HG02884 (cell line): ENCODE results near the gene BABAM2.
"Not testable (repeated sequence)": the region's sequence is repeated elsewhere in the genome, so short reads cannot be mapped to it uniquely, and the experiment has no call there.

Source experiments
- ATAC-seq: cut with Tn5 transposase; IDR thresholded peaks from one replicate; pipeline ENCODE4 v1.9.1; 2021; ENCODE audit warnings: mild to moderate bottlenecking, moderate library complexity; ENCODE audit not compliant: unreplicated experiment

Gene BABAM2

DNA sequence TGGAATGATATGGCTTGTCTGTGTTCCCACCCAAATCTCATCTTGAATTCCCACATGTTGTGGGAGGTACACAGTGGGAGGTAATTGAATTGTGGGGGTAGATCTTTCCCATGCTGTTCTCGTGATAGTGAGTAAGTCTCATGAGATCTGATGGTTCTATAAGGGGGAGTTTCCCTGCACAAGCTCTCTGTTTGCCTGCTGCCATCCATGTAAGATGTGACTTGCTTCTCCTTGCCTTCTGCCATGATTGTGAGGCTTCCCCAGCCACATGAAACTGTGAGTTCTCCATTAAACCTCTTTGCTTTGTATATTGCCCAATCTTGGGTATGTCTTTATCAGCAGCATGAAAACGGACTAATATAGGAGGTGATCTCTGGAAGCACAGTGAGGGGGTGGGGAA is 78.4 kb downstream of the BABAM2 start:
- ATAC-seq, result not testable (repeated sequence)

DNA sequence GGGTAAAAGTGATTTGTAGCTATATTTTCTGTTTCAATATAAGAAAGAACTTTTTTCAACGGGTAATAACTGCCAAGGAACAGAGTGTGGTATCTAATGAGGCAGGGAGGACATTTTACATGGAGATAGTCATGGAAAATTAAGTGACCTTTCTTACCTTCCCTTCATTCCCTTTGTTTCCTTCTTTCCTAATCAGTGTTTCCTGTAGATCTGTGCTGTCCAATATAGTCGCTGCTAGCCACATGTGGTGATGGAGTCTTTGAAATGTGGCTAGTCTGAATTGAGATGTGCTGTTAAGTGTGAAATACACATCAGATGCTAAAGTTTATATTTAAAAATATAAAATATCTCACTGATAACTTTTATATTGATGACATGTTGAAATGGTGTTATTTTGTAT is 81.8 kb downstream of the BABAM2 start:
- ATAC-seq, result no peak

DNA sequence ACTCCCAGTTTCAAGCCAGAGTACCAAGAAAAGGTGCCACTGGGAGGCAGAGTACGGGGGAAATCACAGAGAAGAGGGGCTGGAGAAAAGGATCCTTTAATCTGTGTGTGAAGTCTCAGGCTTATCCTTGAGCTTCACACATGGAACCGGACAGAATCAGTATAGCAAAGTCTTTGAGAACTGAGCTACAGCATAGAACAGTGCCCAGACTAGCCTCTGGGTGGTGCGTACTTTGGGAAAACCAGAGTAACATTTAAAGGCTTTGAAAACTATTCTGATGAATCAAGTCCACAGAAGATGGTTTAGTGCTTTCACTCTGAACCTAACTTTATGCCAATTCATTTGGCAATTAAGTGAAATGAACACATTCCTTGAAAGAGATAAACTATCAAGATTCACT is 83.1 kb downstream of the BABAM2 start:
- ATAC-seq, result no peak

DNA sequence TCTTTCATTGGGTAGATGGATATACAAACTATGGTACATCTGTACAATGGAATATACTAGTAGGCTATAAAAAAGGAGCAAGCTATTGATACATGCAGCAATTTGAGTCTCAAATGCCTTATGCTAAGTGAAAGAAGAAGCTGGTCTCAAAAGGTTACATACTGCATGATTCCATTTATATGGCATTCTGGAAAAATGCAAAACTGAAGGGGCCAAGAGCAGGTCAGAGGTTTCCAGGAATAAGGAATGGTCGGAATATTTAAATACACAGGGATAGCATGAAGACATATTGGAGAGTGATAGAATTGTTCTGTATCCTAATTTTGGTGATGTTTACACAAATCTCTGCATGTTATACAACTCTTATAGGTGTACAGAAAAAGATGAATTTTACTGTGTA is 85.8 kb downstream of the BABAM2 start:
- no peak for ATAC-seq

DNA sequence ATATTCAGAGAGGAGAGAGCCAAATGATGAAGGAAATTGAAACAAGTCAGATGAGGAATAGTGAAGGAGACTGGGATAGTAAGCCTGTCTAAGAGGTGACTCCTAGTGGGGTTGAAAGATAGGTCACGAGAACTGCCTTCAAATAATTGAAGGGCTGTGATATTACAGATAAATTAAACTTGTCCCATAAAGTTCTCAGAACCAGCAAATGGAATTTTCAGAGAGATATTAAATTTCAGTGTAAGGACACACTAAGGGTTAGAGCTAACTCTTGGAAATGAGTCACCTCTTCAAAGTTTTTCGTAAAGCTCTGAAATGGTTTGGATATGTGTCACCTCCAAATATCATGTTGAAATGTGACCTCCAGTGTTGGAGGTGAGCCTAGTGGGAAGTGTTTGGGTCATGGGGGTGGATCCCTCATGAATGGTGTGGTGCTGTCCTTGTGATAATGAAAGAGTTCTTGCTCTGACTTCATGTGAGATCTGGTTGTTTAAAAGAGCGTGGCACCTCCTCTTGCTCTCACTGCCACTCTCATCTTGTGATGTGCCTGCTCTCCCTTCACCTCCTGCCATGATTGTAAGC is 87.3 kb downstream of the BABAM2 start:
- ATAC-seq, result no peak

DNA sequence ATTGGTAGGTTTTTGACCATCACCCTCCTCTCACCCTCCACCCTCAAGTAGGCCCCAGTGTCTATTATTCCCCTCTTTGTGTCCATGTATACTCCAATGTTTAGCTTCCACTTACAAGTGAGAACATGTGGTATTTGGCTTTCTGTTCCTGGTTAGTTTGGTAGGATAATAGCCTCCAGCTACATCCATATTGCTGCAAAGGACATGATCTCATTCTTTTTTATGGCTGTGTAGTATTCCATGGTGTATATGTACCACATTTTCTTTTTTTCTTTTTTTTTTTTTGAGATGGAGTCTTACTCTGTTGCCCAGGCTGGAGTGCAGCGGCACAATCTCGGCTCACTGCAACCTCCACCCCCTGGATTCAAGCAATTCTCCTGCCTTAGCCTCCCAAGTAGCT is 88.2 kb downstream of the BABAM2 start:
- not testable (repeated sequence) for ATAC-seq

DNA sequence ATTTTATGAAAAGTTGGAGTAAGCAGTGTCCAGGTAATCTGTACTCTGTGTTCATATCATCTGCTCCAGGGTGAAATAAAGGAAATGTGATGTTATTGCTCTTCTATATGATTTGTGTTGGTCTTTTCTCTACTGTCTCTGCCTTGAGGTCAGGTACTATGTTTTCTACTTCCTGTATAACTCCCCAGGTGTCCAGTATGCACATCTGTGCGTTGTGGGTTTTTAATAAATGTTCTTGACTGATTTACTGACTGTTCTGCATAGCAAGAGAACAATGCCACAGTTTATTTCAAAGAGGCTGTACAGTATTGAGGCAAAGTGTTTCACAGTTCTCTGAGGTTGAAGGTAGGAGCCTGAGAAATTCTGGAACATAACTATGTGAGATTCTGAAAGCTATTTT is 89.7 kb downstream of the BABAM2 start:
- ATAC-seq, result no peak

DNA sequence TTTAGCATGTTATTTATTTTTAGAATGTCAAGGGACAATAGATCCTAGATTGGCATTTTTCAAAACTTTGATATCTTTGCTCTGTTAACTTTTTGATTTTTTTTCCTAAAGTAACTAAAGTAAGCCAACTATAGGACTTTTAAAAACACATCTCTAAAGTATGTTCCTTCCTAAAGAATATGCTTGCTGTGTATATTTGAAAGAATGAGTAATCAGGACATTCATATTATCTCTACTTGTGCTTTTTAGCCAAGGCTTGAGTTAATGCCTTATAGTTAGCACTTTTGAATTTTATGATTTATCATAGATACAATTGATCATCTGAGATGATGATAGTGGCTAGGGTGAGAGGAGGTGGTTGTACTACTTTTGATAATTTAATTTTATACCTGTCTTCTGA is 93.6 kb downstream of the BABAM2 start:
- ATAC-seq, result no peak

DNA sequence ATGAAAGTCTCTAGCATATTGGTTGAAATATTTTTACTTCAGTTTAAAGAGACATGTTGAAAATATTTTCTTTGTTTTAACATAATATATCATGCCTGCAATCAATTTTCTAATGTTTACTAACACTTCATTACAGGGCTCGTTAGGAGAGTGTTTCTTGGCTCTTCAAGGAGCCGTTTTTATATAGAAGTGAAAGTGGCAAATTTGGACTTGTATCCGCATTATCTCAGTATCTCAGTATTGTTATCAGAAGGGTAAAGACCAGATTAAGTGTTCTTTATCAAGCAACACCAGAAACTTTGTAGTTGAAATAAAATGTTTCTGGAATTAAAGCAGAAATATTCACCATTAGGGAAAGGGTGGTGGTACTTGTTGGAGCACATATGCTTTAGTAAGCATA is 97.8 kb downstream of the BABAM2 start:
- no peak for ATAC-seq

DNA sequence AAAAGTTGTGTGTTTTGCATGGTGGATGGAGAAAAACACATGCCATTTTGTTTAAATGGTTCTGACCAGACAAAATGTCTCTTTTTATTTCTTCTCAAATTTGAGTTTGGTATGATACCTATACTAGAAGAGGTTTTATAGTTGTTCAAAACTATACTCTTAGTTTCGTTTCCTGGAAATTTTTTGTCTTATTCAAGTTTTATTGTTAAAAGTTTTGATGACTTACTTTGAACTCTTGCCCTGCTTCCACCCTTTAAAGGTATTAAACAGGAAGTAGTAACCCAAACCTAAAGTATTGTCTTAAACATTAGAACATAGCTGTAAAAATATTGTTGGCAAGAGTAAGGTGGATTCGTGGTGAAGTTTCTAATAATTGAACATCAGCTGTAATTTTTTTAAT is 98.2 kb downstream of the BABAM2 start:
- ATAC-seq, result no peak

DNA sequence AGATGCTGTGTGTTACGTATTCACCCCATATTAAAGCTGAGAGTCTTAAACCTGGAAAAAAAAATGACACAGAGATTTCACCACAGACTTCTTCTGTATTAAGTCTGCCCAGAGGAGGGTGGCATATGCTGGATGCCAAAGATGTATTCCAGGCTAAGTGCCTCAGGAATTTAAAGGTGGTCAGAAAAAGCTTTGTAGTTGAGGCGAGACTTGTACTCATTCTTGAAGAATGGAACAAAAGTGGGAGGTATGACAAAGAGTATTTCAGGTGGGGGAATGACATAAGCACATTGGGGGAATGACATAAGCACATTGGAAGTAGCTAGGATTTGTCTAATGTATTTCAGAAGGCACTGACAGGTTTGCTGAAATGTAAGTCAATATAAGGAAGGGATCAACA is 98.6 kb downstream of the BABAM2 start:
- no peak for ATAC-seq

DNA sequence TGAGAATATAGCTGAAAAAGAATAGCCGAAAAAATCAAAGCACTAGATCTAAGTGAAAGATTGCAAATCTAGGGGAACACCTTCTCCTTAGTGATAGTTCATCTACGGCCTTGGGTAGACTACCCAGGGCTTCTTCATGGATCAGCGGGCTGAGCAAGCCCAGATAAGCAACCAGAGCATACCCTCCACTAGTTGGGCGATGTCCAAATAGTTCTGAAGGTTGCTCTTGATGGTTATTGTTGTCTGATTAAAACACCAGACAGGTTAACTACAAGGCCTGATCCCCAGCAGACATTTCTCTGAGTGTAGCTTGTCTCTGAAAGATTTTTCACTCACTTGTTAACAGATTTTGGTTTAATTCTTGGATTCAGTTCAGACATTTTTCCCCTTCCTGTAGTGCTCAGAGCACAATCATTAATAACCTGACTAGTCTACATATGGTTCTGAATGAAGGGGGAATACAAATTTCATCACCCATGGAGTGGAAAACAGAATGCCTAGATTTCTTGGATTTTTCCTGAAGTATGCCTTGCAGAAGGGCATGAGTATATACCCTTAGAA is 99.6 kb downstream of the BABAM2 start:
- ATAC-seq, result no peak

DNA sequence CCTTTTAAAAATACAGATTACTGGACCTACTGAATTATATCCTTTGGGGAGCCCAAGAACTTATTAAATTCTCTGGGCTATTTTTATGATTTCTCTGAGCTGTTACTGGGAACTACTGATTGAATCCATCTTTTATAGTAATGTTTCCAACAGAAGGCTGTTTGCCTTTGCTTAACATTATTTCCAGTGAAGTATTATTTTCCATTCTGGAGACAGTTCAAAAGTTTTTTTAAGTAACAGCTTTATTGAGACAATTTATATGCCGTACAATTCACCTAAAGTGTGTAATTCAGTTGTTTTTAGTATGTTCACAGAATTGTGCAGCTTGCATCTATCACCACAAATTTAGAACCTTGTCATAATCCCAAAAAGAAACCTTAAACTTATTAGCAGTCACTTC is 100.6 kb downstream of the BABAM2 start:
- no peak for ATAC-seq

DNA sequence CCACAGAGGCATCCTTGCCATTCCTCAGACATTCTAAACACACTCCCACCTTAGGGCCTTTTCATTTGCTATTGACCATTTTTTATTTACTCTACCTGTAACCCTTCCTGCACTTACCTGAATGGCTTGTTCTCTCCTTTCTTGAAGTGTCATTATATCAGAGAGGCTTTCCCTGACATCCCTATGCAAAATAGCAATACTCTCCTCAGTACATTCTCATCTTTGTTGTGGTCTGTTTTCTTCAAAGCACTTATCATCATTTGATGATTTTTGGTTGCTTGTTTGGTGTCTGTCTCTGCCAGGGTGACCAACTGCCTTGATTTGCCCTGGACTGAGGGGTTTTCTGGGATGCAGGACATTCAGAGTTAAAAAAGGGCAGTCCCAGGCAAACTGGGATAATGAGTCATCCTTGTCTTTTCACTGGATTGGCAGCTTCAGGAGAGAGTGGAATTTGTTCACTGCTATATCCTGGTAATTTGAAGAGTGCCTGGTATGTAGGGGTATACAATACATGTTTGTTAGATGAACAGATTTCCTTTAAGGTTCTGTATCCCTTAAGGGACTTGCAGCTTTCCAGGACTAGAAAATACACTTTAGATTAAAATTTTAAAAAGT is 102.4 kb downstream of the BABAM2 start:
- ATAC-seq, result no peak

DNA sequence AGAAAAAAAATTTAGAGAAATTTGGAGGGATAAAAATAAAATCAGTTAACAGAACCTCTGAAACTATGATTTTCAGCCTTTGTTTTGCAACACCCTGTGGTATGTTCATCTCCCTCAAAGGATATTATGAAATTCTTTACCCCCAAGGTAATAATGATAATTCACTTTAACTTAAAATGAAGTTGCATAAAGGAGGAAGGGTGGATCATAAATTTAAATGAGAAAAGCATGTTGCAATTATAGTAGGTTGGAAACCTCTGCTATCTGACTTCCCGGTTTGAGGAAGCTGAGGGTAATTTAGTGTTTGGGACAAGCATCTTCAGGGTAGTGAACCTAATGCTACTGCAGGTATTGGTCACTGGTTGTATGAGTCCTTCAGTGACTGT is 102.9 kb downstream of the BABAM2 start:
- ATAC-seq, result no peak

DNA sequence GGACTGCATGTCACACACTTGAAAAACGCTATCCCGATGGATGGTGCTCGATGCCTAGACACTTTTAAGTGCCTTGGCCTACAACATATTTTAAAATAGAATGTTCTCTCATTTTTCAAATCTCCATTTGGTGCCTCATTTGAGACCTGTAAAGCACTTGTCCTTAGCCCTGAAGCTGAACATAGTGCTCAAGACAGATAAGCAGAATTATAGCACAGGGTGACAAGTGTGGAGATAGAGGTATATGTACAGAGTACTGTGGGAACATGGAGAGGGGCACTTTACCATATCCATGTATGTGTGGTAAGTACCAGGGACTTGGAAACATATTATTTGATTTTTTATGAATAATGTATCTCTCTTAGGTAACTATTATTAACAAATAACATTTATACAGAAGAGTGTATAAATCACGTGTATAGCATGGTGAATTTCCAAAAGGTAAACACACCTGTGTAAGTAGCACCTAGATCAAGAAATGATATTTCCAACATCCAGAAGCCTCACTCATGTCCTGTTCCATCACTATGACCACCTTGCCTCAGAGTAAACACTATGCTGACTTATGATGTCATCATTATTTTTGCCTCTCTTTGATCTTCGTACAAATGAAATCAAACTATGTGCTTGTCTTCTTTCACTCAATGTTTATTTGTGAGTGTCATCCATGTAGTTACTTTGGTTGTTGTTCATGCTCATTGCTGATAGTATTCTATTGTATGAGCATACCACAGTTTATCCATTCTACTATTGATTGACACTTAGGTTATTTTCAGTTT is 103.6 kb downstream of the BABAM2 start:
- ATAC-seq, result no peak

DNA sequence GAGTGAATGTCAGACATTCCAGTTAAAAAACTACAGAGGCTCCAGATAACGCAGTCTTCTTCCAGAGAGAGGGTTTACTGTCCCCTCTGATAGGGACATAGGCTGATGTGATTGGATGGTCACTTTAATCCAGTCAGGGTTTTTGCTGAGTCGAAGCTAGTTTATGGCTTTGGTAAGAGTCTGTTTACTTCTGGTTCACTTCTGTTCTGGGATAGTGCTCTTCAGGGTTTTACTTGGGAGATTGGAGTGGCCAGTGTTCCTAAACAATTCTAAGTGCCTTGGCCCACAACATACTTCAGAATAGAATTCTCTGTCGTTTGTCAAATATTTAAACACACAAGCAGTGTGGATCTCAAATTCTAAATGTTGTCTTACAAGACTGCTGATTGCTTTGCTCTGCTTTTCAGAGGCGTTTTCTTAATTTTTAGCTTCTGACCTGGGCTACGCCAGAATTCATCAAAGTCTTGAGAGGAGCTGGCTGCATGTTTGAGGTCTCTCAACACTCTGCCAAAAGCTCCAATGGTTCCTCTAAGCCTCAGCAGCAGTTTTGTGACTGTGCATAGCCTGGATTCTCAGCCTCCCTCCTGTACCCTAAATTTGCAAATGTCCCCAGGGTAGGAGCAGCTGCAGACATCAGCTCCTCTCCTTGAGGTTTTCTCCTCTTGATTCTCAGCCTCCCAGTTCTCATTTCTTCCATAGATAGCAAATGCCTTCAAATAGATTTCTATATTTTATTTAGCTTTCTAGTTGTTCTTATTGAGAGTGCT is 105.8 kb downstream of the BABAM2 start:
- ATAC-seq, result no peak

DNA sequence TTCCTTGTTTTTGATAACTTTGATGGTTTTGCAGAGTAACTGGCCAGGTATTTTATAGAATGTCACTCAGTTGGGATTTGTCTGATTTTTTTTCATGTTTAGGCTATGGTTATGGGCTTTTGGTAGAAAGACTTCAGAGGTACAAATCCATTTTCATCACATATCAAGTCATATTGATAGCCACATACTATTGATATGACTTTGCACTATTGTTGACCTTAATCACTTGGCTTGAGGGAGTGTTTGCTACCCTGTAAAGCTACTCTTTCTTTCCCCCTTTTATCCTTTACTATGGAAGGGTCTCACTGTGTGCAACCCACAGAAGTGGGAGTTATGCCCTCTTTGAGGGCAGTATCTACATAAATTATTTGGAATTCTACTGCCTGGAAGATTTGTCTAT is 109.8 kb downstream of the BABAM2 start:
- no peak for ATAC-seq

DNA sequence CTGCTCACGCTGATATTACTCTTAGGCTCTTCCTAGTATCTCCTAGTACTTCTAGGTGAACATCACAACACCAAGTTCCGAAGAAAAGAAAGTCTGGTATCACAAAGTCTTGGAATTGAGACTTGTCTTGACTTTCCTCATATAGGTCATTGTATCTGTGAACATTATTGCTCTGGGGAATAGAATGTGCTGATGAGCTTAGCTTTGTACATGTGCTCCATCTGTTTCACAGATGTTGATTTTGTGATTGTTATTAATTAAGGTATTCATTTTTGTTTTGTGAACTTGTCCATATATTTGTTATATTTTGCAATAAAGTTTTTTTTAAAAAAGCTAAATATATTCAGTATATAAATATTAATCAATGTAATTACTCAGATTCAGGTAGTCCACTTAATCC is 111.7 kb downstream of the BABAM2 start:
- ATAC-seq, result no peak

DNA sequence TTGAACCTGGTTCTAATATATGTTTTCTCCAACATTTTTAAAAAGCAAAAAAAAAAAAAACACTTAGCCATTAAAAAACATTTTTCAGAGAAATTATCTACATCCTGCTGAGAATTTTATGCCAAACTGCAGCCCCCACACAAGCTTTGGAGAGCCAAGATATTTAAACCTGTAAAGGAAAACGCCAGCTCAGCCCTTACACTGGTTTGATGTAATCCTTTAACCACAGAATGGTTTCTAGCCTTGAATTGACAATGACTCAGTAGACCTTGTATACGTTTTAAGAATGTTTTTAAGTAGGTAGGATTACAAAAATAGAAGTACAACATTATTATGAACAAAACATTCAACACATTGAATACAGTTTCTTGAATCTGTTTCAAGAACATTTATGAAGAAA is 113.6 kb downstream of the BABAM2 start:
- ATAC-seq, result no peak

DNA sequence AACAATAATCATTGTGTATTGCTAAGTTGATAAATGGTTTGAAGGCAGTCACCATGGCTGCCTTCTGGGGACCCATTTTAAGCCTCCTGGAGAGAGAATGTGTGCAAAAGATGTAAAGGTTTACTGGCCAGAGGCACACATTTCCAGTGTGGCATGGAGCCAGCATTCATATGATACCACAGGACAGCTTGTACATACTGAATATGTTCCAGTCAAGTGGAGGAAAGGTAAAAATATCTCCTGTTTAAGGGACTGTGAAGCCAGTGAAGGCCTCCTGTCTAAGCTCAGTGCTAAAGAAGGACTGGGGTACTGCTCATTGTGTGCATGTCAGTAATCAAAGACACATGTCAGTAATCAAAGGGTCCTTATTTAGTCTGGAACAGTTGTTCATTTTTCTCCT is 119.2 kb downstream of the BABAM2 start:
- no peak for ATAC-seq
